ENCODE measurements around the gene PLG.
"Not testable (repeated sequence)": the region's sequence is repeated elsewhere in the genome, so short reads cannot be mapped to it uniquely, and the experiment has no call there.

Gene PLG

DNA sequence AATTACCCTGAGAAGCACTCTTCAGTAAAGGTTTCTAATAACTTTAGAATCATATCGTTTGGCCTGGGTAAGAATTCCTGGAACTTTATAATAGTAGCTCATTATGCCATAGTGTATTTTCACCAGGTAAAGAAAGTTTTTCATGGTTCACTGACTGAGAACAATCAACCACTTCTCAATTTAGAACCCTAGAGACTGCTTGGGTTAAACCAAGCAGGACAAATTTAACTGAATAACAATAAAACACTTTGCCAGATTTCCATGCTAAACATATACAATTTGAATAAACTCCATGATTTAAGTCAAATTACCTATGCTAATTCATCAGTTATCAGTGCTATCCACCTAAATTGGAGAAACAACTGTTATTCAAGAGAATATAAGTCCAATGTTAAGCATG, 99.4 kb downstream of the PLG start:
- DNase-seq (ENCODE audit: low read depth, low spot score), result no peak
- no peak overlapping the region for H3K27ac ChIP-seq

DNA sequence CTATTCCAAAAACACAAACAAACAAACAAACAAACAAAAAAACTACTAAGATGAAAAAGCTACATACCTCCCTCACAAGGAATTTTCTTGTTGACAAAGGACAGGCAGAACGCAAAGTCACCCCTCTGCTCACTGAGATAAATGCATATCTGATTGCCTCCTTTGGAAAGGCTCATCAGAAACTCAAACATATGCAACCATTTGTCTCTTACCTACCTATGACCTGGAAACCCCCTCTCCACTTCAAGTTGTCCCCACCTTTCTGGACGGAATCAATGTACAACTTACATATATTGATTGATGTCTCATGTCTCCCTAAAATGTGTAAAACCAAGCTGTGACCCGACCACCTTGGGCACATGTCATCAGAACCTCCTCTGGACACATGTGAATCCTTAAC, 100.0 kb downstream of the PLG start:
- not testable (repeated sequence) for DNase-seq (ENCODE audit: low read depth, low spot score); H3K27ac ChIP-seq
